Measurements from ENCODE around the gene CFLAR. TPM values are rescaled to one million over a fixed set of nuclear protein-coding genes. Genes with fewer than 3 reads are reported as not detected.

CFLAR gene
- total and polyA plus RNA-seq, 2 of the 13 experiments (the other 11 are each of a cell fraction or from before 2014, with no cell fraction given): 43.8 to 92.1 TPM

DNA sequence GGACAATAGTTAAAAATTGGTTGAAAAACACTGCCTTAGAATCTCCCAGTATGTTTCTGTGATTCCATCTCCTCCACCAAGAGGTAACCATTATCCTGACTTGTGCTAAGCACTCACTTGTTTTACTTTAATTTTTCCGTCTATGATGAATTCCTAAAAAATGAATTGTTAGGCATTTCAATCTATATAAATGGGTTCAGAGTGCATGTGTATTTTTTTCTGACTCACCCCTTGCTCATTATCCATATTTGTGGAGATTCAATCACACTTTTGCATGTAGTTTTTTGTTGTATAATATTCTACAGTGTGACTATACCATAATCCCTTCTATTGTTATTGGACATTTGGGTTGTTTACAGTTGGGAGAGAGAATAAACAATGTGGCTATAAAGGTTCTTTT lies 42.9 kb upstream of the CFLAR start (continued):
- TF ChIP-seq NFIB (CRISPR knock-in tag; IDR thresholded peaks at IDR 0.05; ENCODE audit: borderline replicate concordance) (no peak), SAP130 (CRISPR knock-in tag; IDR thresholded peaks at IDR 0.05; ENCODE audit: low read depth) (peak; percentile 19; the same call in 1 of the 2 replicates), ZFX (CRISPR knock-in tag; IDR thresholded peaks at IDR 0.05; ENCODE audit: low read depth) (no peak)

- ChIA-PET CTCF (ENCODE audit: low intra/inter-chr PET ratio, low total read pairs) (no interaction called here), POLR2A (no interaction called here)
- Histone ChIP-seq H3K9ac (ENCODE audit: insufficient read depth, low read depth, low read length) (no peak overlapping the region), H4K20me1 (ENCODE audit: insufficient read depth, low read length) (no peaks in the 10 kb centered on the region), H3K27ac (ENCODE audit: extremely low read length, insufficient read depth, low read length) (no peak overlapping the region), H3K36me3 (replicated peaks in 1 of 2; ENCODE audit: control insufficient read depth in 1 of 2, insufficient read depth in 2 of 2, low read length in 2 of 2) (peaks cover 0 to 12% of the 10 kb centered on the region in 2 experiments; a peak in 2 of 5 replicates), H3K79me2 (ENCODE audit: insufficient read depth, low read length) (peaks cover 26% of the 10 kb centered on the region), H3K27me3 (ENCODE audit: control insufficient read depth in 1 of 2, insufficient read depth in 2 of 2, low read length in 2 of 2) (no peaks in the 10 kb centered on the region; a peak in 1 of 5 replicates), H3K4me1 (ENCODE audit: insufficient read depth, low read length) (peaks cover 9% of the 10 kb centered on the region), H3K4me2 (ENCODE audit: low read depth, low read length) (no peak overlapping the region), H3K9me3 (ENCODE audit: low read length) (no peaks in the 10 kb centered on the region), H2AFZ (ENCODE audit: low read length) (no peak overlapping the region), H3K4me3 (replicated peaks in 1 of 3; ENCODE audit: insufficient read depth in 1 of 3, low read depth in 2 of 3, low read length in 3 of 3) (no peak overlapping the region)
- in situ Hi-C loops (cut with HindIII; ENCODE audit: extremely low pct_ligation_motif_present, low pct_unique_long_range_greater_than_20kb) (loop anchor here (5.0 kb wide), 3 partner anchors 42 to 168 kb away; partner anchors contain the start of gene CFLAR), intact Hi-C loops (cut with micrococcal nuclease; ENCODE audit: unreplicated experiment) (no loop called here)
- no peak for DNase-seq (ENCODE audit: low spot score)
- 97% methylated on average over 7 of the region's 7 CpGs for WGBS (ENCODE audit: low lambda C conversion rate)
- BruUV-seq (replicated peaks): no TSS peak
- ATAC-seq: no peak
- no peak for TF ChIP-seq NFRKB (IDR thresholded peaks at IDR 0.05)
- FAIRE-seq: no peak
These were observed 41.0 kb upstream of the CFLAR start for GRCh38 chr2:201074996-201075395.

GRCh38 chr2:201084863-201085262 lies 31.1 kb upstream of the CFLAR start:
- no peaks in the 10 kb centered on the region for H4K20me1 ChIP-seq (ENCODE audit: insufficient read depth, low read length)
- H3K9ac ChIP-seq (ENCODE audit: insufficient read depth, low read depth, low read length): no peak overlapping the region
- TF ChIP-seq HMG20B (CRISPR knock-in tag; conservative IDR thresholded peaks at IDR 0.05) (no peak), STAT5B (CRISPR knock-in tag; IDR thresholded peaks at IDR 0.05) (no peak), IKZF4 (CRISPR knock-in tag; IDR thresholded peaks at IDR 0.05; ENCODE audit: borderline replicate concordance, low read depth, not compliant biosample characterization) (no peak)
- WGBS (ENCODE audit: low lambda C conversion rate): 98% methylated on average over 2 of the region's 2 CpGs
- H3K27ac ChIP-seq (ENCODE audit: extremely low read length, insufficient read depth, low read length): no peak overlapping the region
- no peak overlapping the region for H3K4me2 ChIP-seq (ENCODE audit: low read depth, low read length)
- no peak for DNase-seq (ENCODE audit: low spot score)
- ChIA-PET POLR2A (no interaction called here), CTCF (ENCODE audit: low intra/inter-chr PET ratio, low total read pairs) (no interaction called here)
- in situ Hi-C loops (cut with HindIII; ENCODE audit: extremely low pct_ligation_motif_present, low pct_unique_long_range_greater_than_20kb) (no loop called here), intact Hi-C loops (cut with micrococcal nuclease; ENCODE audit: unreplicated experiment) (no loop called here)
- no peaks in the 10 kb centered on the region for H3K27me3 ChIP-seq (ENCODE audit: control insufficient read depth in 1 of 2, insufficient read depth in 2 of 2, low read length in 2 of 2)
- no peak for ATAC-seq
- H2AFZ ChIP-seq (ENCODE audit: low read length): no peak overlapping the region
- no peak overlapping the region for H3K4me3 ChIP-seq (replicated peaks in 1 of 3; ENCODE audit: insufficient read depth in 1 of 3, low read depth in 2 of 3, low read length in 3 of 3)
- no peaks in the 10 kb centered on the region for H3K79me2 ChIP-seq (ENCODE audit: insufficient read depth, low read length)
- H3K36me3 ChIP-seq (replicated peaks in 1 of 2; ENCODE audit: control insufficient read depth in 1 of 2, insufficient read depth in 2 of 2, low read length in 2 of 2): peaks cover 4 to 47% of the 10 kb centered on the region in 2 experiments
- no peak for FAIRE-seq
- H3K4me1 ChIP-seq (ENCODE audit: insufficient read depth, low read length): peaks cover 6% of the 10 kb centered on the region
- H3K9me3 ChIP-seq (ENCODE audit: low read length): no peaks in the 10 kb centered on the region
- no TSS peak for BruUV-seq (replicated peaks)
